HG02943 (cell line): Measurements from ENCODE around the gene NEK1.
A peak's percentile ranks its signal among the peaks of the same experiment; 100 is the strongest.

Source experiments
- ATAC-seq: cut with Tn5 transposase; IDR thresholded peaks from one replicate; pipeline ENCODE4 v1.9.1; 2021; ENCODE audit warnings: mild to moderate bottlenecking, low read depth, moderate library complexity; ENCODE audit not compliant: unreplicated experiment

The NEK1 gene

GRCh38 chr4:169611991-169612870, at the start of gene NEK1:
NEK1 (minus strand) TSS chr4:169612583; CDS start chr4:169602630, 9,953 bp downstream.
- peak; percentile 92 for ATAC-seq

- no peak for ATAC-seq
Observed at GRCh38 chr4:169661761-169662160, 49.4 kb upstream of the NEK1 start.

GRCh38 chr4:169660929-169661328, 48.5 kb upstream of the NEK1 start:
- ATAC-seq, result no peak

- peak; percentile 97 for ATAC-seq
Observed at GRCh38 chr4:169659716-169660670, 47.6 kb upstream of the NEK1 start.

GRCh38 chr4:169658975-169659715, 46.8 kb upstream of the NEK1 start:
- no peak for ATAC-seq

- ATAC-seq, result no peak
Observed at GRCh38 chr4:169658196-169658595, 45.8 kb upstream of the NEK1 start.

- ATAC-seq, result no peak
Observed at GRCh38 chr4:169657470-169658107, 45.2 kb upstream of the NEK1 start.

- no peak for ATAC-seq
Observed at GRCh38 chr4:169655401-169655800, 43.0 kb upstream of the NEK1 start.

- ATAC-seq, result no peak
Observed at GRCh38 chr4:169652535-169652934, 40.2 kb upstream of the NEK1 start.

GRCh38 chr4:169650227-169650936, 38.0 kb upstream of the NEK1 start:
- no peak for ATAC-seq

GRCh38 chr4:169649545-169650226, 37.3 kb upstream of the NEK1 start:
- ATAC-seq, result no peak

- ATAC-seq, result no peak
Observed at GRCh38 chr4:169645627-169646026, 33.2 kb upstream of the NEK1 start.

- no peak for ATAC-seq
Observed at GRCh38 chr4:169644802-169645201, 32.4 kb upstream of the NEK1 start.

GRCh38 chr4:169640261-169640870, 28.0 kb upstream of the NEK1 start:
- no peak for ATAC-seq

- ATAC-seq, result no peak
Observed at GRCh38 chr4:169634975-169635374, 22.6 kb upstream of the NEK1 start.

- no peak for ATAC-seq
Observed at GRCh38 chr4:169632896-169633295, 20.5 kb upstream of the NEK1 start.

- no peak for ATAC-seq
Observed at GRCh38 chr4:169630069-169630468, 17.7 kb upstream of the NEK1 start.

GRCh38 chr4:169628579-169628978, 16.2 kb upstream of the NEK1 start:
- no peak for ATAC-seq
